Fibroblast of skin of left quadriceps (primary cell): ENCODE data around the gene ZRANB3.
"Not testable (repeated sequence)": the region's sequence is repeated elsewhere in the genome, so short reads cannot be mapped to it uniquely, and the experiment has no call there.

Source experiments
- DNase-seq, 2 experiments: peaks; one replicate each; pipeline ENCODE4 v3.0.0-alpha.2; 2013; ENCODE audit warnings: low read depth in 2 of 2

Gene ZRANB3

GRCh38 chr2:135327146-135327545 is 203.9 kb downstream of the ZRANB3 start:
- no peak for DNase-seq

GRCh38 chr2:135320465-135321355 is 210.3 kb downstream of the ZRANB3 start:
- DNase-seq = peak; percentile 14

- no peak for DNase-seq
Measured at GRCh38 chr2:135318808-135319207, 212.2 kb downstream of the ZRANB3 start.

GRCh38 chr2:135317375-135317774 is 213.6 kb downstream of the ZRANB3 start:
- no peak for DNase-seq

GRCh38 chr2:135311962-135312361 is 219.1 kb downstream of the ZRANB3 start:
- no peak for DNase-seq

GRCh38 chr2:135311268-135311667 is 219.8 kb downstream of the ZRANB3 start:
- DNase-seq = no peak

- DNase-seq = no peak
Measured at GRCh38 chr2:135304694-135305093, 226.3 kb downstream of the ZRANB3 start.

- peak; percentile 11 to 18 for DNase-seq
Measured at GRCh38 chr2:135299658-135300244, 231.3 kb downstream of the ZRANB3 start.

GRCh38 chr2:135299165-135299564 is 231.9 kb downstream of the ZRANB3 start:
- DNase-seq = no peak

GRCh38 chr2:135287121-135287520 is 243.9 kb downstream of the ZRANB3 start:
- DNase-seq = not testable (repeated sequence)

GRCh38 chr2:135285391-135285790 is 245.6 kb downstream of the ZRANB3 start:
- DNase-seq = no peak

- DNase-seq = no peak
Measured at GRCh38 chr2:135281379-135281778, 249.6 kb downstream of the ZRANB3 start.

- DNase-seq = no peak
Measured at GRCh38 chr2:135279209-135279608, 251.8 kb downstream of the ZRANB3 start.

- no peak for DNase-seq
Measured at GRCh38 chr2:135276525-135276924, 254.5 kb downstream of the ZRANB3 start.

GRCh38 chr2:135271006-135271405 is 260.0 kb downstream of the ZRANB3 start:
- DNase-seq = no peak

GRCh38 chr2:135265960-135266490 is 265.0 kb downstream of the ZRANB3 start:
- no peak for DNase-seq

GRCh38 chr2:135259123-135259522 is 271.9 kb downstream of the ZRANB3 start:
- DNase-seq = no peak

GRCh38 chr2:135258193-135258592 is 272.8 kb downstream of the ZRANB3 start:
- DNase-seq = no peak

GRCh38 chr2:135257383-135258090 is 273.5 kb downstream of the ZRANB3 start:
- peak; percentile 92 to 94 for DNase-seq

- peak; percentile 49 to 52 for DNase-seq
Measured at GRCh38 chr2:135256531-135257260, 274.3 kb downstream of the ZRANB3 start.

GRCh38 chr2:135255208-135255607 is 275.8 kb downstream of the ZRANB3 start:
- no peak for DNase-seq
